HG03469 (cell line): ENCODE results near the gene DEFB114.
"Not testable (repeated sequence)": the region's sequence is repeated elsewhere in the genome, so short reads cannot be mapped to it uniquely, and the experiment has no call there.

Experiments used
- ATAC-seq: cut with Tn5 transposase; IDR thresholded peaks from one replicate; pipeline ENCODE4 v1.9.1; 2021; ENCODE audit warnings: mild to moderate bottlenecking, moderate library complexity, moderate number of reproducible peaks; ENCODE audit not compliant: unreplicated experiment

Gene DEFB114

DNA sequence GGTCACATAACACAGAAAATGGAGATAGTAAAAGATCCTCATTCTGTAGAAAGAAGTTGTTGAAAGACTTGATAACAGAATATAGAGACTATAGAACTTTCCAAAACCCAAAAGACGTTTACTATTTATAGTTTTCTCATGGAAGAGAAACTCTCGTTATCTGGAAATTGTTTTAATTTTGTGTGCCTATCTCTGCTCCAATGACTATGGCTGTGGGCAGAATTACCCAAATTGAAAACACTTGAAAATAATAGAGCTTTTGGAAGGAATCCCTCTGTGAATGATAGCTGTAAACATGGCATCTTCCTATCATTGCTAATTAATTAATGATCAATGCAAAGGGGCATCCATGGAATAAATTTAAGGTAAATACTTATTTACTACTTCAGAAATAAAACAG lies at the start of gene DEFB114:
TSS of gene DEFB114 (minus strand) at position 101 of the 400 bp plus-strand sequence. CDS start at position 42, 59 bp downstream.
- no peak for ATAC-seq

DNA sequence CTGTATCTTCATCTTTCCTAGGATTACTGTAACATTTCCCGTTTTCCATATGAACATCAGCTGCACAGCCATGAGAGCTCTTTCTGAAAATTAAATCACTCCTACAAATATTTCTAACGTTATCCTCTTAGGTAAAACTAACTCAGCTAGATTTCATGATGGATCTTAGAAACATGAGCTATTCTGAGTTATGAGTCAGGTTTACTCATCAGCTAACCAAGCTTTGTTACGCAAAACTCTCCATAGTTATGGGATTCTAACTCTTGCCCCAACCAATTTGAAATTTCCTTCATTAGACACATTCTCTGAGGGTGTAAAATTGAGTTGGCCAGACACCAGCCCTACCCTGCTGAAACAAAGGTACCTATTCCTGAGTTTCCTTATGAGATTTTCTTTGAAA lies 43.9 kb upstream of the DEFB114 start:
- no peak for ATAC-seq

- ATAC-seq: no peak
Observed at GRCh38 chr6:50003139-50003538, 39.2 kb upstream of the DEFB114 start.

- ATAC-seq: no peak
Observed at GRCh38 chr6:49995278-49995677, 31.3 kb upstream of the DEFB114 start.

- no peak for ATAC-seq
Observed at GRCh38 chr6:49988900-49989299, 24.9 kb upstream of the DEFB114 start.

DNA sequence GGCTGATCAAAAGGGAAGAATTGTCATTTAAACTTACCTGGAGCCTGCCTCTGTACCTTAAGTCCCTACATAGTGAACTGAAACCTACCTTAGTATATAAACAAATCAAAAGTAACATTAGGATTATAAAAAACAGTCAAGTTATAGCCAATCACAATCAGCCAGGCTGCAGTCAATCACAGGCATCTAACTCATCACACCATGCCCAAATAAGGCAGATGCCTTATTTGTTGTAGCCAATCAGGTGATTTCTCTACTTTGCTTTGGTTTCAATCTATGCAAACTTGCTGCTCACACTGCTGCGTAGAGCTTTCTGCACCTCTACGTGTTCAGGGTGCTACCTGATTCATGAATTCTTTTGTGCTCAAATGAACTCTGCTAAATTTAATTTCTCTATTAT lies 23.8 kb upstream of the DEFB114 start:
- no peak for ATAC-seq

- no peak for ATAC-seq
Observed at GRCh38 chr6:49986551-49986950, 22.6 kb upstream of the DEFB114 start.

- no peak for ATAC-seq
Observed at GRCh38 chr6:49982046-49982445, 18.1 kb upstream of the DEFB114 start.

DNA sequence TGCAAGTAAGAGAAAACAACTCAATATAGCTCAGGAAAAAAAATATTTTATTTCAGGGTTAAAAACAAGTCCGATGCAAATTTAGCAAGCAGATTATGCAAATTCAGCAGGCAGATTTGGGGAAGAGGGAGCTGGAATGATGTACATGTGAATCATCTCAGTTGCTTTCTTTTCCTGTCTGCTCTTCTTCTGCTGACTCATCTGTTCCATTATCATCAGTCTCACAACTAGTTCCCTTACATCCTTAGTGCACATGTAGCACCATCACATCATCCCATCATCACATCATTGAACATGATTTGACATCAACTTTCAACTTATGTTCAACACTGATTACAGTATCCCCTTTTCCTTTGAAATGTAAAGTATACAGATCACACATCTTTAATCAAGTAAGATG lies 16.9 kb upstream of the DEFB114 start:
- ATAC-seq: peak; percentile 72

DNA sequence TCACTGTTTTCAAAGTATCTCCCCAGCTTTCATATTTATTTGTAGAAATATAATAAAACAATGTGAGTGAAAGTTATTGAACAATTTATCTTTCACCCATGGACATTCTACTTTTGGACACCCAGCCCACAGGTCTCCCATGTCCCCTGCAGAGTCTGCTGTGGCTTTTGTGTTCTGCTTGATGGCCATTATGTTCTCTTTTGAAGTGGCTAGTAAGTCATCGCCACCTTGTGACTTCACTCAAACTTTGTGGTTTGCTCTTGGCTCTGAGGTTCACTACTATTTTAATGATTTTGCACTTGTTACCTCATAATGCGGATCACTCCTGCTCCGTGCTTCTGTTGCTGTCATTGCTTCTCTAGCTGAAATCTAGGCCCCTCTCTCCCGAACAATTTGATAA lies 15.6 kb upstream of the DEFB114 start:
- ATAC-seq: no peak

GRCh38 chr6:49978332-49979226 lies 14.6 kb upstream of the DEFB114 start:
- no peak for ATAC-seq

- ATAC-seq: no peak
Observed at GRCh38 chr6:49969605-49970004, 5.6 kb upstream of the DEFB114 start, which contains the start of gene DEFB113. TSS of gene DEFB113 (minus strand) at chr6:49969625. CDS start at chr6:49969625, 0 bp downstream.

DNA sequence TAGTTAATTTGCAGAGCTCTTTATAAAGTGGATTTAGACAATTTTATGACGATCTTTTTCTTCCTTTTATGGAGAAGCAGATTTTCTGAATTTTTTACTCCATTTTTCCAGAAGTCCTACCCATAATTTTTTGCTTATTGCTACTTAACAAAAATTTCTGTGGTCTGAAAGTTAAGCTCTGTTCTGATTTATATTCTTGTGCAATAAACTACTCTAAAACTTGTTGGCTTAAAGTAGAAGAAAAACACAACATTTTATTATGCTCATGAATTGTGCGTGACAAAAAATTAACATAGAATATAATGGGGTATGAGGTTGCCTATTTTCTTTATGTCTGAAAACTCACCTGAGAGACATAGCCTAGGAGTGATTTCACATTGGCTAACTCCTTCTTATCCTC lies 2.9 kb upstream of the DEFB114 start:
- ATAC-seq: no peak

DNA sequence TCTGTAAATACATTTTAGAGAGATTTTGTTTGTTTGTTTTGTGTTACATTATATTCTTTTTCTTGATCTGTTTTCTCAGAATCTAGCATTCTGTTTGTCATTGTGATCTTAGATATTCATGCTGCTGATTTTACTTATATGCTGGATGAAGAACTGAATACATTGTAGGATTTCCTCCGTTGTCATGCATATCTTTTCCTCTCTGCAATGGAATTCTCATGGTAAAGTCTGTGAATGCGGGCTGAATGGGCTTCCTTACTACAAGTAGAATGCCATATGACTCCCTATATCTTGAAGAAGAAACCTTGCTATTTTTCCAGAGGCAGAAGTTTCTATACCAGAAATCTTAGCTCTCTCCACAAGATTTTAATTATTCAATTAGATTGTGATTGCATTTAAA lies 2.4 kb upstream of the DEFB114 start:
- no peak for ATAC-seq

DNA sequence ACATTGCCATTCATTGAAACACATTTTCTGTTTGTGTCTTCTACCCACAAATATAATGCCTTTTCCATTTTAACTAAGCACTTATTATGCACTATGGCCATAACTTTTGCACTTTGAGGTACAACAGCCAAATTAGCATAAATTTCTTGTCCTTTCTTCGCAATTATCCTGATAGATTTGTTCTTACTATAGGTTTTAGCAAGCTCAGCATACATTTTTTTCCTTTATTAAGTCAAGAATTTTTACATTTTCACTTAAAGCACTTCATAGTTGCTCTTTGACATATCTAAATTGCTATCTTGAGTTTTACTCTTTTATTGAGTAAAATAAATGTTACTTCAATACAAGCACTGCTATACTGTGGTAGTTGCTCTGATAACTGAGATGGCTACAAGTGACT lies 5.8 kb downstream of the DEFB114 start:
- no peak for ATAC-seq

GRCh38 chr6:49955847-49956246 lies 8.1 kb downstream of the DEFB114 start:
- ATAC-seq: no peak

GRCh38 chr6:49951926-49952325 lies 12.0 kb downstream of the DEFB114 start:
- ATAC-seq: no peak

GRCh38 chr6:49950415-49950751 lies 13.6 kb downstream of the DEFB114 start:
- ATAC-seq: no peak

- no peak for ATAC-seq
Observed at GRCh38 chr6:49949062-49949461, 14.9 kb downstream of the DEFB114 start.

DNA sequence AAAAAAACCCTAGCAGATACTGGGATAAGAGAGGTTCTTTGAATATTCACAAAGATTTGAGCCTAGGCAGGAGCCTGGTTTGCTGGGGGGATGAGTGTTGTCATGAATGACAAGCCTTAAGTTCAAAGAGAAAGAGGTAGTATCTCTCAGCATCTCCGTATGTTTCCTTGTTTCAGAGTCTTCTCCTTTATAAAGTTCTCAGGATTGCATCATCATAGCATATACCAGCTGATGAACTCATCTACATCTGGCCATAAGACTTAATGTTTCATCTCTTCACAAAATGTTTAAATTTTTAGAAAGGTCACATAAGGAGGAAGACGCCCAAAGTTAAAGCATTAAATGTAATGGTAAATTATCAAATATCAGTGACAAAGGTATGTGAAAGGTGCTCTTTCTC lies 17.1 kb downstream of the DEFB114 start:
- ATAC-seq: no peak

- not testable (repeated sequence) for ATAC-seq
Observed at GRCh38 chr6:49944068-49944467, 19.9 kb downstream of the DEFB114 start.

DNA sequence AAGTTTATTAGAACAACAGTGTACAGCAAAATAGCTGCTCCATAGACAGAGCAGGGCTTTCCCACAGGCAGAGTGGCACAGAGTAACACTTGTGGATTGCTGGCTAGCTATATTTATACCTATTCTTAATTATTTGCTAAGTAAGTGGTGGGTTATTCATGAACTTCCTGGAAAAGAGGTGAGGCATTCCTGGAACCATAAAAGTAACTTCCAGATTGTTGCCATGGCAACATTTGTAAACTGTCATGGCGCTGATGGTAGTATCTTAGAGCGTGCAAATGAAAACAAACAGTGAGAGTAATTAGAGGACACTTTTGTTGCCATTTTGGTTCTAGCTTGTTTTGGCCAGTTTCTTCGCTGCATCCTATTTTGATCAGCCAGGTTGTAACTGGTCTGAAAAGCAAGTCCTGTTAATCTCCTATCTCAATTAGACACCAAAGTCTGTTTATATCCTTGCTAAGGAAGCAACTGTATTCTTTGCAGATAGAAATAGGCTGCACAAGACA lies 23.9 kb downstream of the DEFB114 start:
- ATAC-seq: no peak

- no peak for ATAC-seq
Observed at GRCh38 chr6:49937811-49938210, 26.2 kb downstream of the DEFB114 start.
